Caco-2 (cell line): Measurements from ENCODE around the gene FGD5. TPM values are rescaled to one million over a fixed set of nuclear protein-coding genes. Genes with fewer than 3 reads are reported as not detected.

Experiments used
- BruUV-seq: library from RNA; stranded (reverse); fragments of 400-500 nt; replicated peaks from 2 replicates; lab custom pipeline; 2021; lab: Mats Ljungman, UMichigan
- CTCF ChIA-PET: fragments of 300-600 bp; sonication (Branson Sonifier 250); formaldehyde crosslinking; loops from one replicate; lab custom pipeline; 2022; ENCODE audit warnings: antibody characterized with exemption; lab: Charles Lee
- POLR2A ChIA-PET: fragments of 300-600 bp; sonication (Branson Sonifier 250); formaldehyde crosslinking; loops from one replicate; lab custom pipeline; 2022; ENCODE audit warnings: antibody characterized with exemption; lab: Charles Lee
- DNase-seq, 2 experiments: peaks; one replicate each; pipeline versions ENCODE4 v3.0.0 to v3.0.0-alpha.2; 2020 to 2022
- H3K27me3 ChIP-seq: replicated peaks from 2 replicates; pipeline ENCODE4 v1.6.0; 2011; ENCODE audit warnings: low read length; ENCODE audit not compliant: control insufficient read depth, insufficient read depth
- H3K36me3 ChIP-seq: 2 replicates; pipeline ENCODE4 v1.5.1; 2011; ENCODE audit warnings: low read length; ENCODE audit not compliant: control insufficient read depth, insufficient read depth
- H3K4me1 ChIP-seq: fragments of 250-450 bp; sonication (Bioruptor Pico); 2 replicates; pipeline ENCODE4 v1.5.1; 2020; ENCODE audit warnings: mild to moderate bottlenecking
- H3K4me3 ChIP-seq: 2 replicates; pipeline ENCODE4 v1.5.1; 2011; ENCODE audit warnings: low read depth, mild to moderate bottlenecking, control low read depth, low read length
- H3K9me3 ChIP-seq: fragments of 250-450 bp; sonication (Bioruptor Pico); 2 replicates; pipeline ENCODE4 v1.5.1; 2020; ENCODE audit warnings: mild to moderate bottlenecking, moderate library complexity
- H3K27ac Mint-ChIP-seq: one replicate; pipeline ENCODE4 v1.8.0; 2022; ENCODE audit warnings: mixed read lengths; ENCODE audit not compliant: unreplicated experiment
- H3K27me3 Mint-ChIP-seq: one replicate; pipeline ENCODE4 v1.8.0; 2022; ENCODE audit warnings: mixed read lengths; ENCODE audit not compliant: insufficient read depth, unreplicated experiment
- H3K36me3 Mint-ChIP-seq: one replicate; pipeline ENCODE4 v1.8.0; 2022; ENCODE audit warnings: mild to moderate bottlenecking, mixed read lengths; ENCODE audit not compliant: insufficient read depth, unreplicated experiment
- H3K4me1 Mint-ChIP-seq: one replicate; pipeline ENCODE4 v1.8.0; 2022; ENCODE audit warnings: low read depth, mixed read lengths; ENCODE audit not compliant: unreplicated experiment
- H3K4me3 Mint-ChIP-seq: one replicate; pipeline ENCODE4 v1.8.0; 2022; ENCODE audit warnings: mild to moderate bottlenecking, moderate library complexity, mixed read lengths; ENCODE audit not compliant: unreplicated experiment
- H3K9me3 Mint-ChIP-seq: one replicate; pipeline ENCODE4 v1.8.0; 2022; ENCODE audit warnings: mixed read lengths; ENCODE audit not compliant: unreplicated experiment
- CTCF ChIP-seq, 2 experiments: fragments of 200-600 bp in 1 of 2; IDR thresholded peaks; 1 replicate in 1 of 2; 2 replicates in 1 of 2; pipeline versions ENCODE4 v1.5.1 to v1.8.0; 2011 to 2022; ENCODE audit warnings: antibody characterized with exemption in 1 of 2, control low read depth in 1 of 2, inconsistent platforms in 1 of 2, low read depth in 1 of 2, low read length in 1 of 2, mild to moderate bottlenecking in 1 of 2, moderate library complexity in 1 of 2; ENCODE audit not compliant: insufficient read depth in 1 of 2, severe bottlenecking in 1 of 2, unreplicated experiment in 1 of 2
- intact Hi-C: fragments of 100-400 bp; cut with micrococcal nuclease; formaldehyde crosslinking; loops from one replicate; pipeline ENCODE4 v1.10.0; 2022; ENCODE audit not compliant: unreplicated experiment
- total RNA-seq: library from RNA; stranded (reverse); gene quantifications from 2 replicates; pipeline ENCODE4 v1.2.3, GENCODE V29; 2022

FGD5 gene
- total RNA-seq, 1 experiment from 2014 or later, result 0.25 TPM

- Mint-ChIP-seq H3K27ac (no peak overlapping the region), H3K4me3 (no peak overlapping the region), H3K4me1 (no peaks in the 10 kb centered on the region), H3K9me3 (peaks cover 14% of the 10 kb centered on the region), H3K27me3 (peaks cover 12% of the 10 kb centered on the region), H3K36me3 (no peaks in the 10 kb centered on the region)
- H3K36me3 ChIP-seq, result no peaks in the 10 kb centered on the region
- ChIA-PET POLR2A (no interaction called here), CTCF (no interaction called here)
- no TSS peak for BruUV-seq
- DNase-seq, result no peak
- H3K4me3 ChIP-seq, result no peak overlapping the region
- no peaks in the 10 kb centered on the region for H3K27me3 ChIP-seq
- intact Hi-C loops, result no loop called here
- H3K4me1 ChIP-seq, result no peaks in the 10 kb centered on the region
- H3K9me3 ChIP-seq, result peaks cover 8% of the 10 kb centered on the region; the same call in 1 of the 2 replicates
- TF ChIP-seq CTCF (IDR thresholded peaks at IDR 0.05; ENCODE audit: insufficient read depth in 1 of 2, low read depth in 1 of 2, low read length in 1 of 2, severe bottlenecking in 1 of 2, unreplicated experiment in 1 of 2), result no peak
These were observed 90.5 kb downstream of the FGD5 start for GRCh38 chr3:14909250-14909649.

- no peaks in the 10 kb centered on the region for H3K27me3 ChIP-seq
- no peaks in the 10 kb centered on the region for H3K4me1 ChIP-seq
- peaks cover 7% of the 10 kb centered on the region for H3K27me3 Mint-ChIP-seq
- no peak for TF ChIP-seq CTCF (IDR thresholded peaks at IDR 0.05; ENCODE audit: insufficient read depth in 1 of 2, low read depth in 1 of 2, low read length in 1 of 2, severe bottlenecking in 1 of 2, unreplicated experiment in 1 of 2)
- no peak overlapping the region for H3K27ac Mint-ChIP-seq
- intact Hi-C loops, result no loop called here
- ChIA-PET POLR2A (interaction anchor here (0.6 kb wide), 1 partner anchor 18 kb away, joined by 9 read pairs; no protein-coding TSS in a partner anchor), CTCF (no interaction called here)
- no peak overlapping the region for H3K4me3 ChIP-seq
- H3K4me1 Mint-ChIP-seq, result no peaks in the 10 kb centered on the region
- BruUV-seq, result no TSS peak
- H3K36me3 ChIP-seq, result no peaks in the 10 kb centered on the region
- no peaks in the 10 kb centered on the region for H3K9me3 ChIP-seq
- no peaks in the 10 kb centered on the region for H3K9me3 Mint-ChIP-seq
- no peak for DNase-seq
- no peak overlapping the region for H3K4me3 Mint-ChIP-seq
- no peaks in the 10 kb centered on the region for H3K36me3 Mint-ChIP-seq
These were observed 92.9 kb downstream of the FGD5 start for GRCh38 chr3:14911651-14912050.

GRCh38 chr3:14913071-14913925, 94.5 kb downstream of the FGD5 start:
- DNase-seq, result no peak
- ChIA-PET POLR2A (interaction anchor here (0.6 kb wide), 1 partner anchor 45 kb away, joined by 5 read pairs; no protein-coding TSS in a partner anchor), CTCF (no interaction called here)
- Histone ChIP-seq H3K4me3 (no peak overlapping the region), H3K36me3 (no peaks in the 10 kb centered on the region), H3K9me3 (no peaks in the 10 kb centered on the region), H3K27me3 (no peaks in the 10 kb centered on the region), H3K4me1 (no peaks in the 10 kb centered on the region)
- Mint-ChIP-seq H3K27me3 (peaks cover 12% of the 10 kb centered on the region), H3K9me3 (no peaks in the 10 kb centered on the region), H3K4me3 (no peak overlapping the region), H3K27ac (no peak overlapping the region), H3K4me1 (no peaks in the 10 kb centered on the region), H3K36me3 (no peaks in the 10 kb centered on the region)
- intact Hi-C loops, result no loop called here
- BruUV-seq, result no TSS peak
- no peak for TF ChIP-seq CTCF (IDR thresholded peaks at IDR 0.05; ENCODE audit: insufficient read depth in 1 of 2, low read depth in 1 of 2, low read length in 1 of 2, severe bottlenecking in 1 of 2, unreplicated experiment in 1 of 2)
